Ovary (tissue), 9 donors: Measurements from ENCODE around the gene MAGI1. TPM values are rescaled to one million over a fixed set of nuclear protein-coding genes. Genes with fewer than 3 reads are reported as not detected.

Experiments
- DNase-seq, 5 donors: peaks; one replicate each; pipeline ENCODE4 v3.0.0-alpha.2; 2019 to 2020
- H3K27ac ChIP-seq, 2 donors: fragments of 200-600 bp; one replicate each; pipeline versions ENCODE4 v1.5.1 to v1.8.0; 2019 to 2022
- H3K27me3 ChIP-seq: fragments of 200-600 bp; one replicate; pipeline ENCODE4 v1.8.0; 2022
- H3K36me3 ChIP-seq: fragments of 200-600 bp; sonication (generic); one replicate; pipeline ENCODE4 v1.5.1; 2019
- H3K4me1 ChIP-seq: one replicate; pipeline ENCODE4 v1.8.1; 2013; ENCODE audit warnings: mild to moderate bottlenecking, moderate library complexity; ENCODE audit not compliant: insufficient read depth
- H3K4me3 ChIP-seq: fragments of 200-600 bp; sonication (generic); one replicate; pipeline ENCODE4 v1.5.1; 2017
- H3K9me3 ChIP-seq, 2 donors: fragments of 200-600 bp in 1 of 2; sonication (generic) in 1 of 2; one replicate each; pipeline versions ENCODE4 v1.5.1 to v1.8.1; 2013 to 2019; ENCODE audit warnings: mild to moderate bottlenecking in 1 of 2, moderate library complexity in 1 of 2
- EP300 ChIP-seq: sonication (generic); formaldehyde crosslinking; IDR thresholded peaks from one replicate; pipeline ENCODE4 v1.6.1; 2017; ENCODE audit warnings: antibody characterized with exemption
- POLR2A ChIP-seq: fragments of 450-650 bp; IDR thresholded peaks from one replicate; pipeline ENCODE4 v1.6.1; 2017; ENCODE audit warnings: antibody characterized with exemption, mild to moderate bottlenecking, moderate library complexity
- WGBS, 3 donors: extraction: QIAGEN DNeasy Blood & Tissue Kit in 1 of 3; methylation state at CpG; one replicate each; pipeline versions ENCODE4 v1.1.5 to v1.1.7; 2013 to 2017; 5-methylcytosine and 5-hydroxymethylcytosine counted together
- intact Hi-C, 4 donors: fragments of 100-400 bp; cut with DNase I; formaldehyde crosslinking; loops; one replicate each; pipeline versions ENCODE4 v1.11.0 to v1.15.1; 2022 to 2023
- polyA plus RNA-seq, 2 donors: library from polyadenylated mRNA; stranded (reverse); fragments of 200-250 nt in 1 of 2; fragments of 350-450 nt in 1 of 2; fragmentation: Illumina TruSeq in 1 of 2; extraction: RNeasy Lipid Tissue Mini Kit (QIAGEN cat#74804) in 1 of 2; gene quantifications; one replicate each; pipeline ENCODE4 v1.2.3, GENCODE V29; 2013 to 2014
- total RNA-seq, 7 donors: library from RNA; depleted of rRNA in 2 of 7; stranded (reverse); fragments of >200 nt in 2 of 7; fragmentation: NEBNext Ultra II Directional in 3 of 7; extraction: Animal tissue kit (Norgen Biotek cat#: 25700) in 3 of 7; gene quantifications; one replicate each; pipeline versions ENCODE4 v1.1.0 to v1.2.4, GENCODE V29; 2016 to 2023
- TF ChIP-seq, protein P1 (sequence below), 3 donors: fragments of 450-650 bp in 2 of 3; fragments of 200-600 bp in 1 of 3; IDR thresholded peaks; one replicate each; pipeline versions ENCODE4 v1.5.1 to v1.8.0; 2016 to 2022; ENCODE audit warnings: antibody characterized with exemption in 3 of 3, mild to moderate bottlenecking in 1 of 3
- donor health status: DM: no; HTN: no; CAD: no; lungs with moderate emphysema.
- donor health status: DM: no; HTN: no; CAD: no.
- donor health status: Bipolar disorder and iron deficiency.
- donor health status: DM: yes; HTN: yes; CAD: no.
- donor health status: DM: no; HTN: no; CAD: no.
- donor health status: DM: yes; HTN: yes; CAD: no.

Gene MAGI1
- total and polyA plus RNA-seq, 9 donors = 5.5 to 35.7 (median 8.7) TPM

- Histone ChIP-seq H3K9me3 (no peaks in the 10 kb centered on the region), H3K36me3 (no peaks in the 10 kb centered on the region), H3K27me3 (no peaks in the 10 kb centered on the region), H3K27ac (peak overlapping the region in 1 of 2 donors; percentile 38), H3K4me1 (peaks cover 13% of the 10 kb centered on the region), H3K4me3 (no peak overlapping the region)
- no peak for TF ChIP-seq POLR2A
- TF ChIP-seq, protein P1, sequence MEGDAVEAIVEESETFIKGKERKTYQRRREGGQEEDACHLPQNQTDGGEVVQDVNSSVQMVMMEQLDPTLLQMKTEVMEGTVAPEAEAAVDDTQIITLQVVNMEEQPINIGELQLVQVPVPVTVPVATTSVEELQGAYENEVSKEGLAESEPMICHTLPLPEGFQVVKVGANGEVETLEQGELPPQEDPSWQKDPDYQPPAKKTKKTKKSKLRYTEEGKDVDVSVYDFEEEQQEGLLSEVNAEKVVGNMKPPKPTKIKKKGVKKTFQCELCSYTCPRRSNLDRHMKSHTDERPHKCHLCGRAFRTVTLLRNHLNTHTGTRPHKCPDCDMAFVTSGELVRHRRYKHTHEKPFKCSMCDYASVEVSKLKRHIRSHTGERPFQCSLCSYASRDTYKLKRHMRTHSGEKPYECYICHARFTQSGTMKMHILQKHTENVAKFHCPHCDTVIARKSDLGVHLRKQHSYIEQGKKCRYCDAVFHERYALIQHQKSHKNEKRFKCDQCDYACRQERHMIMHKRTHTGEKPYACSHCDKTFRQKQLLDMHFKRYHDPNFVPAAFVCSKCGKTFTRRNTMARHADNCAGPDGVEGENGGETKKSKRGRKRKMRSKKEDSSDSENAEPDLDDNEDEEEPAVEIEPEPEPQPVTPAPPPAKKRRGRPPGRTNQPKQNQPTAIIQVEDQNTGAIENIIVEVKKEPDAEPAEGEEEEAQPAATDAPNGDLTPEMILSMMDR (IDR thresholded peaks at IDR 0.05) = no peak
- TF ChIP-seq EP300 = no peak
- no peak for DNase-seq
- 60 to 88% (median 65%) methylated on average over 1 of the region's 1 CpG for WGBS, 3 donors
- intact Hi-C loops = no loop called here
Observed at GRCh38 chr3:65952842-65953241, 85.9 kb downstream of the MAGI1 start.

- H3K27me3 ChIP-seq = no peaks in the 10 kb centered on the region
- H3K9me3 ChIP-seq = no peaks in the 10 kb centered on the region
- H3K4me3 ChIP-seq = no peak overlapping the region
- H3K27ac ChIP-seq = no peak overlapping the region
- intact Hi-C loops = no loop called here
- H3K36me3 ChIP-seq = no peaks in the 10 kb centered on the region
- no peak for DNase-seq
- H3K4me1 ChIP-seq = peaks cover 13% of the 10 kb centered on the region
- 85 to 92% (median 87%) methylated on average over 4 of the region's 4 CpGs for WGBS, 3 donors
- TF ChIP-seq POLR2A (no peak), EP300 (no peak)
- TF ChIP-seq, protein P1 (IDR thresholded peaks at IDR 0.05) = no peak
Observed at GRCh38 chr3:65951836-65952505, 86.7 kb downstream of the MAGI1 start.

DNA sequence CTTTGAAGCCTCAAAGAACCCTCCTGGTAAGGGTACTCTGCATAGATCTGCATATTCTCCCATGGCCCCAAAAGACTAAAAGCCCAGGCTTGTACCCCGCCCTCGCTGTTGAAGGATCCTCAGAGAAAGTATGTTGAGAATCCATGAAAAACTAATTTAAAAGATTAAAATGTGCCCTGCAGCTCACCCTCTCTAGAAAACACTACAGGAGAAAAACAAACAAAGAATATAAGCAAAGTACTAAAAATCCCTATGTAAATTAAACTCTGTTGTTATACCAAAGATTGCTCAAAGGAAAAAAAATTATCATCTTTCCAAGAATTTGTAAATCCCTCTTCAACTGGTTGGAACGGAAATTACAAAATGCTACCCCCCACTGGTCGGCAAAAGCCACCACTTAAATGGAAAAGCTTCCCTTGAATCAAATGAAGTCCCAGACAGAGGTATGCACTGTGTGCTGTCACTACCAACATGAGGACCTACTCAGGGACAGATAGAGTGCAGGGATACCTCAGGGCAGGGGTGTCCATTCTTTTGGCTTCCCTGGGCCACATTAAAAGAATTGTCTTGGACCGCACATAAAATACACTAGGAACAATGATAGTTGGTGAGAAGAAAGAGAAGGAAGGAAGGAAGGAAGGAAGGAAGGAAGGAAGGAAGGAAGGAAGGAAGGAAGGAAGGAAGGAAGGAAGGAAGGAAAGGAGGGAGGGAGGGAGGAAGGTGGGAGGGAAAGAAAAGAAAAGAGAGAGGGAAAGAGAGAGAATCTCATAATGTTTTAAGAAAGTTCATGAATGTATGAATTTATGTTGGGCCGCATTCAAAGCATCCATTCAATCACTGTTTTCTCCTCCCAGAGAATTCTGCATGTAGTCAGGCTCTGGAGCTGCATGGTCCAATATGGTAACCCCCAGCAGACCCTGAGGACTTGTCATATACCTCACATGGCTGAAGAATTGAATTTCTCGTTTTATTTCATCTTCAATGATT is 88.1 kb downstream of the MAGI1 start:
- TF ChIP-seq EP300 = no peak
- TF ChIP-seq, protein P1 (IDR thresholded peaks at IDR 0.05) = no peak
- no peak for TF ChIP-seq POLR2A
- H3K36me3 ChIP-seq = no peaks in the 10 kb centered on the region
- H3K27ac ChIP-seq = no peak overlapping the region
- peaks cover 18% of the 10 kb centered on the region for H3K4me1 ChIP-seq
- no peaks in the 10 kb centered on the region for H3K27me3 ChIP-seq
- no peak for DNase-seq
- H3K9me3 ChIP-seq = no peaks in the 10 kb centered on the region
- 62 to 73% (median 68%) methylated on average over 7 of the region's 7 CpGs for WGBS, 3 donors
- H3K4me3 ChIP-seq = no peak overlapping the region
- intact Hi-C loops = no loop called here

- DNase-seq = no peak
- TF ChIP-seq EP300 (no peak), POLR2A (no peak)
- TF ChIP-seq, protein P1 (IDR thresholded peaks at IDR 0.05) = no peak
- H3K27ac ChIP-seq = no peak overlapping the region
- H3K4me3 ChIP-seq = no peak overlapping the region
- no peaks in the 10 kb centered on the region for H3K9me3 ChIP-seq
- intact Hi-C loops = no loop called here
- H3K36me3 ChIP-seq = no peaks in the 10 kb centered on the region
- H3K27me3 ChIP-seq = no peaks in the 10 kb centered on the region
- peaks cover 15% of the 10 kb centered on the region for H3K4me1 ChIP-seq
- 70 to 77% (median 71%) methylated on average over 6 of the region's 6 CpGs for WGBS, 3 donors
Observed at GRCh38 chr3:65948841-65949573, 89.7 kb downstream of the MAGI1 start.
